Retinal pigment epithelial cell (primary cell): ENCODE measurements around the gene RAC2.

Experiments
- DNase-seq: peaks from one replicate; pipeline ENCODE4 v3.0.0-alpha.2; 2010; ENCODE audit warnings: low read depth
- H3K4me3 ChIP-seq: 2 replicates; pipeline ENCODE4 v1.5.1; 2011; ENCODE audit warnings: mild to moderate bottlenecking, low read length, control low read depth, moderate library complexity
- TF ChIP-seq, protein P1 (sequence below): conservative IDR thresholded peaks from 2 replicates; pipeline ENCODE4 v1.5.1; 2011; ENCODE audit warnings: low read depth, low read length, control low read depth, inconsistent platforms

Gene RAC2

DNA sequence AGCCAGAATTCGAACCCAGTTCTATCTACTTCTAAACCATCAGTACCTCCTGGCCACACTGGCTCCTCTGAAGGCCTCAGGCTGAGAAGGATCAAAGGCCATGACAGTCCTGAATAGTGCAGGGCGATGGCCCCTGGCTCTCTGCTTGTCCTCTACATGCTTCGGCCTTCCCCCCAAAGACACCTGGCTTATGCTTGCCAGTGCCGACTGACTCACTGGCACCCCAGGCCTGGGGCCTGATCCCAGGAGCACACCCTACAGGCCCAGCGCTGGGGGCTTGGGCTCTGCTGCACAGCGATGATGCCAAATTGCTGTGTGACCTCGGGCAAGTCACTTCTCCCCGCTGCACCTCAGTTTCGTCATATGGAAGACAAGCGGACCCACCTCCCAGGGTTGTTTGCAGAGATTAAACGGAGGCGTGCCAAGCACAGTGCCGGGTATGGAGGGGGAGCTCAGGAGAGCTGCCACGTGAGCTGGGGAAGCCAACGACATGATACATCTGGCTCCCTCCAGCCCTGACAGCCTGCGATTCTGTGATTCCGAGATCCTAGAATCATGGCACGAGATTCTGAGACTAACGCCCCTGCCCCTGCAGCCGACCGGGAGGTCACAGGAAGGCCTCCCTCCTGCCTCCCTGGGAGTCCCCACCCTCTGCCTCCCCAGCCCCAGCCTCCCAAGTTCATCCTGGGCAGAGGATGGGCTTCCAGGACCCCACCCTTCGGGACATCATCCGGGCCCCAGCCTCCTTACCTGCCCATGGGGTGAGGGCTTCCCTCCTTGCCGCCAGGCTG lies 32.8 kb downstream of the RAC2 start:
- DNase-seq = no peak
- H3K4me3 ChIP-seq = no peak overlapping the region
- TF ChIP-seq, protein P1, sequence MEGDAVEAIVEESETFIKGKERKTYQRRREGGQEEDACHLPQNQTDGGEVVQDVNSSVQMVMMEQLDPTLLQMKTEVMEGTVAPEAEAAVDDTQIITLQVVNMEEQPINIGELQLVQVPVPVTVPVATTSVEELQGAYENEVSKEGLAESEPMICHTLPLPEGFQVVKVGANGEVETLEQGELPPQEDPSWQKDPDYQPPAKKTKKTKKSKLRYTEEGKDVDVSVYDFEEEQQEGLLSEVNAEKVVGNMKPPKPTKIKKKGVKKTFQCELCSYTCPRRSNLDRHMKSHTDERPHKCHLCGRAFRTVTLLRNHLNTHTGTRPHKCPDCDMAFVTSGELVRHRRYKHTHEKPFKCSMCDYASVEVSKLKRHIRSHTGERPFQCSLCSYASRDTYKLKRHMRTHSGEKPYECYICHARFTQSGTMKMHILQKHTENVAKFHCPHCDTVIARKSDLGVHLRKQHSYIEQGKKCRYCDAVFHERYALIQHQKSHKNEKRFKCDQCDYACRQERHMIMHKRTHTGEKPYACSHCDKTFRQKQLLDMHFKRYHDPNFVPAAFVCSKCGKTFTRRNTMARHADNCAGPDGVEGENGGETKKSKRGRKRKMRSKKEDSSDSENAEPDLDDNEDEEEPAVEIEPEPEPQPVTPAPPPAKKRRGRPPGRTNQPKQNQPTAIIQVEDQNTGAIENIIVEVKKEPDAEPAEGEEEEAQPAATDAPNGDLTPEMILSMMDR = no peak

DNA sequence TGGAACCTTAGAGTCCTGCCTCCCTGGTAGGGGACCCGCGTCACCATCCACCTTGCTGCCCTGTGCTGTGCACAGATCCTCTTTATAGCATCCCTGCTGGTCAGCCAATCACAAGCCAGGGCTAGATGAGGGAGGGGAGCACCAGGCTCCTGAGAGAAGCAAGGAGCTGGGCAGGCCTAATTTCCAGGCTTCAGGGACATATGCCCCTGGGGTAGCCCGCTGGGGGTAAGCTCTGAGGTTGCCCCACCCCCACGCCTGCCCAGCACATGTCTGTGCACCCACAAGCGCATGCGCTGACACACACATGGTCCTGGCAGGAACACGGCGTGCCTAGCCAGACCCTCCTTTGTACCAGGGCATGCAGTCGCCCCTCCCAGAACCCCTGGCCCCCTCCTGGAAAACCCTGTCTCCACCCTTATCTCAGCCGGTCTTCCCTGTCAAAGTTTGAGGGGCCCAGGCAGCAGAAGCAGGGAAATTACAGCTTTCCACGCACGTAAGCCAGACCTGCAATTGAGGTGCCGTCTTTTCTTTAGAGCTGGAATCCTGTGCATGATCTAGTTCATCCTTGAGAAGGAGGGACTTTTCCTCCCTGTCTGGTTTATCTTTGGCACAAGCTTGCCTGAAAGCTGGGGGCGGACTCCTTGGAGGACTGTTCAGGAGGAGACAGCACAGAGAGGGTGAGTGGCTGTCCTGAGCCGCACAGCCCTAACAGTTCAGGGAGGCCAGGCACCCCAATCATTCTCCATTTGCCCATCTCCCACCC lies 33.8 kb downstream of the RAC2 start:
- H3K4me3 ChIP-seq = no peak overlapping the region
- no peak for DNase-seq
- TF ChIP-seq, protein P1 = no peak

DNA sequence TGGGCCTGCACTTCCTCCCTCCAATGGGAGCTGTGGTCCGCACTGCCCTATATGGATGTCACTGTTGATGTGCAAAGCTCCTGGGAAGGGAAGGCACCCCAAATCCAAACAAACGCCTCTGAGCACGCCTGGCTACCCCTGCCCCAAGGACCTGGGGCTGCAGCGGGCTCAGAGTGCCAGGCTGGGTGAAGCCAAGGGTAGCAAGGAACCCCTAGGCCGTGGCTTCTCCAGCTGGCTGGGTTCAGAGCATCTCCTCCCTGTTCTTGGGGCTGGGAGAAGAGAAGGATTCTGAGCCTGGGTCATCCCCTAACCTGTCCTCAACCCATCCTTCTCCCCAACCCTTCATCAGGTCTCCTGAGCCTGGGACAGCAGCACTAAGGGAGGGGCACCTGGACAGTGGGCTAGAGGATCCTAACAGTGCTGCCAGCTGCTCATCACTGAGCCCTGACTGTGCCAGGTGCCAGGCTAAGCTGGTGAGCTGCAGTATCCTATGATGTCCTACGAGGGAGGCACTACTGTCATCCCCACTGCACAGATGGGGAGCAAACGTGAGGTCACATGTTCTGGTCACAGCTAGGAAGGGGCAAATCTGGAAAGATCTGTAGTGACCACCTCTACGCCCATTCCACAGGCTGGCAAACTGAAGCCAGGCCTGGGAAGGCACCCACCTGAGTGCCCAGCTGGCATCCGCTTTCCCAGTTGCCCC lies 34.8 kb downstream of the RAC2 start:
- TF ChIP-seq, protein P1 = no peak
- DNase-seq = no peak
- no peak overlapping the region for H3K4me3 ChIP-seq

DNA sequence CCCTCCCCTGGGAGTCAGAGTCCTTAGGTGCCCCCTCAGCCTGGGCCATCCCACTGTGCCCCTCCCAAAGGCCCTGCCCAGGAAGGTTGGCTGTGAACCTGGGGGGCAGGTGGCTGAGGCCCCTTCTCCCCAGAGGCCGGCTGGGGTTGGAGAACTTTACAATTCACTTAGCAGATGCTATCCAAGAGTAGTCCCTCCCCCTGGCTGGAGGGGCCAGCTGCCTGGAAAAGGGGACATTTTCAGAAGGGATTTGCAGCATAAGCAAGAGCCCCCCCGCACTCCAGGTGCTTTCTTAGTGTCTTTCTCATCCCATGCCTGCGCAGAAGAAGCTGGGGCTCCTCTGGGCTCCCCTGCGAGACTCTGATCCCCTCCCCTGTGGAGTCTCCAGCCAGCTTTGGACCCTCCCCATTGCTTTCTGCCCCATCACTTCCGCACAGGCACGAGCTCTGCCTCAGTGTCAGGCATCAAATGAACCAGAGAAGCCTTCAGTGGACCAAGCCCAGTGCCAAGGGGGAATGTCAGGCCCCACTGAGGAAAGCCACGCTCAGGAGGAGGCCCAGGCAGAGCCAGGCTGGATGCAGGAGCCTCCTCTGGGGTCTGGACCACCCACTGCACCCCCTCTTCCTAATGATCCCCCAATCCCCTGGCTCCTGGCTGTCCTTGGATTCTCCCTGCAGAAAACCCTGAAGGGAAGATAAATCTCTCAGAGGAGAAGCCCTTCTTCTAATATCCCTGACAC lies 35.5 kb downstream of the RAC2 start:
- no peak for DNase-seq

DNA sequence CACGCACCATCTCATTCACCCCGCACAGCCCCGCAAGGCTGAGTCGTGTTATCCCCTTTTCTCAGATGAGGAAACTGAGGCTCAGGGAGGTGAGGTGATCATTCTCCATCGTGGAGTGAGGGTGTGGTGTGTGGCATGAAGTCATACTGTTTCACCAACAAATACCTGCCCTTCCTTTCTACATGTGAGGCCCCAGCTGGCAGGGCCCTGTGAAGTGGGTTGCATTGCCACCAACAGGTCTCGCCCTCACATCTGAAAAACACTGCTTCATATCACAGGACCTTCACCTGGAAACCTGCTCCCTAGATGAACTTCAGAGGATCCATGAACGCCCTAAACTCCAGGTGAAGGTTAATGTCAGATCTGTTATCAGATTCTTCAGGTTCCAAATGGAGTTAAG lies 36.1 kb downstream of the RAC2 start:
- no peak overlapping the region for H3K4me3 ChIP-seq
- DNase-seq = no peak

More for the DNA sequence above, 35.5 kb downstream of the RAC2 start:
- H3K4me3 ChIP-seq = no peak overlapping the region
- TF ChIP-seq, protein P1 = no peak

More for the DNA sequence above, 36.1 kb downstream of the RAC2 start:
- TF ChIP-seq, protein P1 = no peak
